ENCODE data around the gene SCN1A.
"Not testable (repeated sequence)": the region's sequence is repeated elsewhere in the genome, so short reads cannot be mapped to it uniquely, and the experiment has no call there.

SCN1A gene

GRCh38 chr2:166135849-166136258 lies 8.0 kb upstream of the SCN1A start:
- no peak overlapping the region for H3K4me3 ChIP-seq (ENCODE audit: low read depth, low read length)

- no peak overlapping the region for H3K4me3 ChIP-seq (ENCODE audit: low read depth, low read length)
Measured at GRCh38 chr2:166135152-166135848, 7.5 kb upstream of the SCN1A start.

- no peak overlapping the region for H3K4me3 ChIP-seq (ENCODE audit: low read depth, low read length)
Measured at GRCh38 chr2:166134252-166135151, 6.7 kb upstream of the SCN1A start.

- H3K4me3 ChIP-seq (ENCODE audit: low read depth, low read length), result no peak overlapping the region
Measured at GRCh38 chr2:166133653-166134052, 5.8 kb upstream of the SCN1A start.

- H3K4me3 ChIP-seq (ENCODE audit: low read depth, low read length), result no peak overlapping the region
Measured at GRCh38 chr2:166128156-166128505, 311 bp upstream of the SCN1A start.

- no peak overlapping the region for H3K4me3 ChIP-seq (ENCODE audit: low read depth, low read length)
Measured at GRCh38 chr2:166126007-166126639, 1.7 kb downstream of the SCN1A start.

GRCh38 chr2:166125557-166125956 lies 2.3 kb downstream of the SCN1A start:
- H3K4me3 ChIP-seq (ENCODE audit: low read depth, low read length), result no peak overlapping the region

GRCh38 chr2:166118180-166118579 lies 9.6 kb downstream of the SCN1A start:
- H3K4me3 ChIP-seq (ENCODE audit: low read depth, low read length), result no peak overlapping the region

- H3K4me3 ChIP-seq (ENCODE audit: low read depth, low read length), result no peak overlapping the region
Measured at GRCh38 chr2:166117491-166117890, 10.3 kb downstream of the SCN1A start.

- no peak overlapping the region for H3K4me3 ChIP-seq (ENCODE audit: low read depth, low read length)
Measured at GRCh38 chr2:166115589-166115988, 12.2 kb downstream of the SCN1A start.

- no peak overlapping the region for H3K4me3 ChIP-seq (ENCODE audit: low read depth, low read length)
Measured at GRCh38 chr2:166112193-166112605, 15.6 kb downstream of the SCN1A start.

GRCh38 chr2:166106431-166107015 lies 21.3 kb downstream of the SCN1A start:
- no peak overlapping the region for H3K4me3 ChIP-seq (ENCODE audit: low read depth, low read length)

GRCh38 chr2:166104773-166105172 lies 23.0 kb downstream of the SCN1A start:
- no peak overlapping the region for H3K4me3 ChIP-seq (ENCODE audit: low read depth, low read length)

GRCh38 chr2:166104084-166104483 lies 23.7 kb downstream of the SCN1A start:
- H3K4me3 ChIP-seq (ENCODE audit: low read depth, low read length), result no peak overlapping the region

- not testable (repeated sequence) for H3K4me3 ChIP-seq (ENCODE audit: low read depth, low read length)
Measured at GRCh38 chr2:166103277-166103676, 24.5 kb downstream of the SCN1A start.

- H3K4me3 ChIP-seq (ENCODE audit: low read depth, low read length), result no peak overlapping the region
Measured at GRCh38 chr2:166094325-166094724, 33.5 kb downstream of the SCN1A start.

- H3K4me3 ChIP-seq (ENCODE audit: low read depth, low read length), result no peak overlapping the region
Measured at GRCh38 chr2:166092889-166093288, 34.9 kb downstream of the SCN1A start.

- no peak overlapping the region for H3K4me3 ChIP-seq (ENCODE audit: low read depth, low read length)
Measured at GRCh38 chr2:166091439-166091838, 36.4 kb downstream of the SCN1A start.

- no peak overlapping the region for H3K4me3 ChIP-seq (ENCODE audit: low read depth, low read length)
Measured at GRCh38 chr2:166090908-166091307, 36.9 kb downstream of the SCN1A start.

GRCh38 chr2:166090346-166090745 lies 37.5 kb downstream of the SCN1A start:
- H3K4me3 ChIP-seq (ENCODE audit: low read depth, low read length), result no peak overlapping the region

- no peak overlapping the region for H3K4me3 ChIP-seq (ENCODE audit: low read depth, low read length)
Measured at GRCh38 chr2:166088634-166089033, 39.2 kb downstream of the SCN1A start.
